ENCODE measurements around the gene GLG1.

The GLG1 gene

DNA sequence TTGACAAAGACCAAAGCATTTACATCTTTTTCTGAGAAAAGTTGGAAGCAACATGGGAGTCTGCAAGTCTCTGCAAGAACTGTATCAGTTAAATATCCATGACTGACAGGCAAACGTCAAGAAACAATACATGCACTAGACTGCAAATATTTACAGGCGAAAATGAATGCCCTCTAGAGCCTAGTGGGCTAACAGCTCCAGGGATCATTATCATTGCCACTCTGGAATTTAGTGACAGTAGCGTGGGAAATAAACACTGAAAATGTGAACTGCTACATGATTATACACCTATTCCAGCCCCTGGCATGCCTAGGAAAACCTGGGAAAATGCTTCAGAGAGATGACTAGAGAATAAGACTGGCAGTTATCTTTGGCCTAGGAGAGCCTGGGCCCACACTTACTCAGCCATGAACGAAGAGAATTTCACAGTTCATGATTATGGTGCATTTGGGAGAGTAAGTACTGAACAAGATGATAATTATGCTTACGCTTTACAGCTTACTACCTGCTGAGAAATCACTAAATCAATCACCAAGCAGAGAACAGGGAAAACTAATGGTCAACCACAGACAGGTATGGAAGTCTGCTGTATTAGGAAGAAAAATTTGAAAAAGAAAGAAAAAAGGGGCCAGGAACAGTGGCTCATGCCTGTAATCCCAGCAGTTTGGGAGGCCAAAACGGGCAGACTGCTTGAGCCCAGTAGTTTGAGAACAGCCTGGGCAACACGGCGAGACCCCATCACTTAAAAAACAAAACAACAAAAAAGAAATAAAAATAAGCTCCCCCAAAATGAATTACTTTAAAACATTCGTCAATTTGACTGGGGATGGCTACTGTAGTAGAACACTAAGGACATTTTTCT lies 119.0 kb downstream of the GLG1 start:
- no peak overlapping the region for H3K4me3 ChIP-seq (ENCODE audit: low read depth in 1 of 2, low read length in 2 of 2)
- no peaks in the 10 kb centered on the region for H3K4me1 ChIP-seq (ENCODE audit: insufficient read depth, low read length)
- peaks cover 40% of the 10 kb centered on the region for H3K36me3 ChIP-seq (ENCODE audit: insufficient read depth, low read length)
- H3K9me3 ChIP-seq (ENCODE audit: low read length) = no peaks in the 10 kb centered on the region
- H3K27me3 ChIP-seq (ENCODE audit: control insufficient read depth in 1 of 2, insufficient read depth in 2 of 2, low read length in 2 of 2) = no peaks in the 10 kb centered on the region
- no peak overlapping the region for H3K27ac ChIP-seq (ENCODE audit: low read depth, low read length)
- no peak overlapping the region for H3K9ac ChIP-seq (ENCODE audit: low read length)

DNA sequence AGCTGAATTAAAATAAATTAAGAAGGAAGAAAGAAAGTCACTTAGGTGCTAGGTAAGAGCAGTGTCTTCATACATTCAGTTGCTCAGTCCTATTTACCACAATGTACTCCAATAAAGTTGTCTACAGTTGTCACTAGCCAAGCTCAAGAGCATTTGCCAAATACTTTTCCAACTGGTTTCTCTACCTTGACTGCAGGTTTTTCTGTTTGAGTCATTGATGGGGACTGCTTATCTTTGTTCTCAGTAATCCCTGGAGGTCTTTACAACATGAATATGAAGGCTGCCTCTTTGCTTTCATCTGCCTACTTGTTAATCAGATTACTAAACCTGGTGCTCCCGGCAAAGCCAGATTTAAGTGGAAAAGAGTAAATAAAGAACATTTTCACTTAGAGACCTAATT lies 121.0 kb downstream of the GLG1 start:
- H3K27ac ChIP-seq (ENCODE audit: low read depth, low read length) = no peak overlapping the region
- H3K4me1 ChIP-seq (ENCODE audit: insufficient read depth, low read length) = no peaks in the 10 kb centered on the region
- H3K36me3 ChIP-seq (ENCODE audit: insufficient read depth, low read length) = peaks cover 44% of the 10 kb centered on the region

DNA sequence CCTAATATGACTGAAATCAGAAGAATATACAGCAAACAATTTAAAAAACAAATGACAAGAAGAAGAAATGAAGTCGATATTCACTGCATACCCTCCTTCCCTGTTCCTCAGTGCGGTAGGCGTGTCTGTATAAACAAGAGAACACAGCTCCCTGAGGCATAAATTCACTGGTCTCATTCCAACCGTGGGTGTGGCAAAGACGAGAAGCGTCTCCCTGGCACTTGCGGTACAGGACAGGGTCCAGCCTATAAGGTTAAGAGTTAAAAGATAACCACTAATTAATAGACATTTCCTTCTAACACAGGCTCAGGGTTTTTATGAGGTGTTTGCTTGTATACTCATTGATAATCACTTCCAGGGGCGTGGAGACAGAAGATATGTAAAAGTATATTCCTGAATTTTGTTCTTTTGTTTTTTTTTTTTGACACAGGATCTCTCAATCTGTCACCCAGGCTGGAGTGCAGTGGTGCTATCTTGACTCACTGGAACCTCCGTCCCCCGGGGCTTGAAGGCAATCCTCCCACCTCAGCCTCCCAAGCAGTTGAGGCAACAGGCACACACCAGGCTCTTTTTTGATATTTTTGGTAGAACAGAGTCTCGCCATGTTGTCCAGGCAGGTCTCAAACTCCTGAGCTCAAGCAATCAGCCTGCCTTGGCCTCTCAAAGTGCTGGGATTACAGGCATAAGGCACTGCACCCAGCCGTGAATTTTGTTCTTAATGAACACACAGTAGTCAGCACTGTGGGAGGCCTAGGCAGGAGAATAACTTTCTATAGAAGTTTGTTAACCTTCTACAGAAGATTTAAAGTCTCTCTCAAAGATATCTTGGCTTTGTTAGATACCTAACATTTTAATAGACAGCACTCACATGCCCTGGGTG lies 126.5 kb downstream of the GLG1 start:
- Histone ChIP-seq H3K9ac (ENCODE audit: low read length) (no peak overlapping the region), H3K36me3 (ENCODE audit: insufficient read depth, low read length) (peaks cover 44% of the 10 kb centered on the region), H3K9me3 (ENCODE audit: low read length) (no peaks in the 10 kb centered on the region), H3K27ac (ENCODE audit: low read depth, low read length) (peak overlapping the region; percentile 19), H3K27me3 (ENCODE audit: control insufficient read depth in 1 of 2, insufficient read depth in 2 of 2, low read length in 2 of 2) (no peaks in the 10 kb centered on the region), H3K4me1 (ENCODE audit: insufficient read depth, low read length) (peaks cover 10% of the 10 kb centered on the region), H3K4me3 (ENCODE audit: low read depth in 1 of 2, low read length in 2 of 2) (no peak overlapping the region)

More for the DNA sequence above, 121.0 kb downstream of the GLG1 start:
- Histone ChIP-seq H3K27me3 (ENCODE audit: control insufficient read depth in 1 of 2, insufficient read depth in 2 of 2, low read length in 2 of 2) (no peaks in the 10 kb centered on the region), H3K4me3 (ENCODE audit: low read depth in 1 of 2, low read length in 2 of 2) (no peak overlapping the region), H3K9ac (ENCODE audit: low read length) (no peak overlapping the region), H3K9me3 (ENCODE audit: low read length) (no peaks in the 10 kb centered on the region)

DNA sequence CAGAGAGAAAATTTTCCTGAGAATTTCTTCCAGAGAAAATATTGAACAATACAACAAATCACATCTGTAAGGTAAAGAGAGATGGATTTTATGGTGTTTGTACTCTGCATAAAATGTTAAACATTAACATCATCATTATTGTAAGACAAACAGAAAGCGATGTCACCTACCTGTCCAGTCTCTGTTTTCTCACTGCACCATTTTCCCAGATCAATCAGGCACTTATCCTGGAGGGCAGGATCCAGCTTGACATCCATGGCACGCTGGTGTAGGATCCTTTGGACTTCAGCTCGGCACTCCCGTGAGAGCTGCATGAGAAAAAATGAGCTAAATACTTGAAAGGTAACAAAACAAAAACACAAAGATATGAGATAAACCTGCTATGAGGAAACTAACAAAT lies 129.7 kb downstream of the GLG1 start:
- Histone ChIP-seq H3K27me3 (ENCODE audit: control insufficient read depth in 1 of 2, insufficient read depth in 2 of 2, low read length in 2 of 2) (no peaks in the 10 kb centered on the region), H3K36me3 (ENCODE audit: insufficient read depth, low read length) (peaks cover 45% of the 10 kb centered on the region), H3K9me3 (ENCODE audit: low read length) (no peaks in the 10 kb centered on the region), H3K4me3 (ENCODE audit: low read depth in 1 of 2, low read length in 2 of 2) (no peak overlapping the region), H3K4me1 (ENCODE audit: insufficient read depth, low read length) (peaks cover 10% of the 10 kb centered on the region), H3K9ac (ENCODE audit: low read length) (no peak overlapping the region), H3K27ac (ENCODE audit: low read depth, low read length) (no peak overlapping the region)

DNA sequence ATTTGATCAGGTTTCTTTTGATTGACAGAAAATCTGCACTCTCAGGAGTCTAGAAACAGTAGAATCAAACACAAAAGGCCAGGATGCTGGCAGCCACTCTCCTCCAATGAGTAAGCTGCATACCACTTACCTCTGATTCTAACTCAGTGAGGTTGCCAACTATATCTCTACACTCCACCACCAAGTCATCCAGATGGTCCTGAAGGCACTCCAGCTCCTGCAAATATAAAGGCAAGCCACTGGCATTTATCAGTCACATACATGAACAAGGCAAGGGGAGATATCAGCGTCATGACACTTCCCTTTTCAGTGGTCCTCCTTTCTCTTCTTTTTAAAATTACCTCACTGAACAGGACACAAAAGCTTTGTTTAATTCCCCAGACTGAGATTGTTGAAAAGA lies 132.5 kb downstream of the GLG1 start:
- Histone ChIP-seq H3K36me3 (ENCODE audit: insufficient read depth, low read length) (peaks cover 57% of the 10 kb centered on the region), H3K9ac (ENCODE audit: low read length) (no peak overlapping the region)

DNA sequence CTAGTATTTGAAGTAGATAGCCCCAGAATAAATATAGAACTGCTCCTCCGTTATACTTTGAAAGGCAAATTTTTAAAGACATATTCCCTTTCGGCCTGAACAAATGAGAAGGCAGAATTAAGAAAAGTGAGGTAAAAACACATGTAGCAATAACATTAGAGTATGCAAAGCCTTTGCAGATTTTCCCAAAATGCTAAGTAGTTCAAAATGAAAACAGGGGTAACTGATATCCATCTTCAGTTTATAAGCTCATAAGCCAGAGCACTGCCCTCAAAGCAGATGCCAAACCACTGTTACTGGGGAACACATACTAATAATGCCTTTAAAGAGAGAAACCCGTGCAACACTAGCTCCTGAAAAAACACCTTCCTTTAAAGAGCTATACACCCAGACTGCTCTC lies 134.4 kb downstream of the GLG1 start:
- Histone ChIP-seq H3K36me3 (ENCODE audit: insufficient read depth, low read length) (peaks cover 70% of the 10 kb centered on the region), H3K27ac (ENCODE audit: low read depth, low read length) (no peak overlapping the region), H3K4me1 (ENCODE audit: insufficient read depth, low read length) (no peaks in the 10 kb centered on the region), H3K9me3 (ENCODE audit: low read length) (no peaks in the 10 kb centered on the region), H3K27me3 (ENCODE audit: control insufficient read depth in 1 of 2, insufficient read depth in 2 of 2, low read length in 2 of 2) (no peaks in the 10 kb centered on the region), H3K9ac (ENCODE audit: low read length) (no peak overlapping the region), H3K4me3 (ENCODE audit: low read depth in 1 of 2, low read length in 2 of 2) (no peak overlapping the region)

More for the DNA sequence above, 132.5 kb downstream of the GLG1 start:
- Histone ChIP-seq H3K9me3 (ENCODE audit: low read length) (no peaks in the 10 kb centered on the region), H3K4me1 (ENCODE audit: insufficient read depth, low read length) (no peaks in the 10 kb centered on the region), H3K4me3 (ENCODE audit: low read depth in 1 of 2, low read length in 2 of 2) (no peak overlapping the region), H3K27ac (ENCODE audit: low read depth, low read length) (no peak overlapping the region), H3K27me3 (ENCODE audit: control insufficient read depth in 1 of 2, insufficient read depth in 2 of 2, low read length in 2 of 2) (no peaks in the 10 kb centered on the region)

DNA sequence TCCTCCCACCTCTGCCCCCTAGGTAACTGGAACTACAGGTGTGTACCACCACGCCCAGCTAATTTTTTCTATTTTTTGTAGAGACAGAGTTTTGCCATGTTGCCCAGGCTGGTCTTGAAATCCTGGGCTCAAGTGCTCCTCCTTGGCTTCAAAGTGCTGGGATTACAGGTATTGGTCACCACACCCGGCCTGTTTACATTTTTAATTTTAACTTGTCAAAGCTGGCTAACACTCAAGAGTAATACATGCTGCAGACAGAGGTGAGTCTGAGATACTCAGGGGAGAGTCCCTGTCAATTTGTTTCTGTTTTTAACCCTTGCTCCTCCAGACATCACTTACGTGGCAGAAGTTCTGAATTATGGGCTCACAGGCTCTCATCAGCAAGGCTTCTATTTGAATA lies 134.9 kb downstream of the GLG1 start:
- H3K9me3 ChIP-seq (ENCODE audit: low read length) = no peaks in the 10 kb centered on the region
- H3K27ac ChIP-seq (ENCODE audit: low read depth, low read length) = no peak overlapping the region
- no peak overlapping the region for H3K4me3 ChIP-seq (ENCODE audit: low read depth in 1 of 2, low read length in 2 of 2)
- H3K27me3 ChIP-seq (ENCODE audit: control insufficient read depth in 1 of 2, insufficient read depth in 2 of 2, low read length in 2 of 2) = no peaks in the 10 kb centered on the region
- peaks cover 70% of the 10 kb centered on the region for H3K36me3 ChIP-seq (ENCODE audit: insufficient read depth, low read length)
- H3K4me1 ChIP-seq (ENCODE audit: insufficient read depth, low read length) = no peaks in the 10 kb centered on the region
- no peak overlapping the region for H3K9ac ChIP-seq (ENCODE audit: low read length)

DNA sequence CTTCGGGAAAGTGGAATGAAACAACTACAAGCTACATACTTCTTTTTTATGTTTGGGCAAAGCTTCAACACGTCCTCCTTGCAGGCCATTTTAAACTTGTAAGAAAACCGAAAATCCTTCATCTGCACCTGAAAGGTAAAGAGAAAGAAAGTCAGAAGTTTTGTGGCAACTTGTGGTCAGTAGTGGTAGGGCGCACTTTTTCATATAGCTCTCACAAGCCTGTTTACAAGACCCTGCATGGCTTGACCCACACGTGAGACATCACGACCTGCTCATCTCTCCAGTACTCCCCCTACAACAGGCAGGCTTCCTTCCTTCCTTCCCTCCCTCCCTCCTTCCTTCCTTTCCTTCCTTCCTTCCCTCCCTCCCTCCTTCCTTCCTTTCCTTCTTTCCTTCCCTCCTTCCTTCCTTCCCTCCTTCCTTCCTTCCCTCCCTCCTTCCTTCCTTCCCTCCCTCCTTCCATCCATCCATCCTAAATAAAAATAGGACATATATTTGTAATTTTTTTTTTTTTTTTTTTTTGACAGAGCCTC lies 136.9 kb downstream of the GLG1 start:
- Histone ChIP-seq H3K4me3 (ENCODE audit: low read depth in 1 of 2, low read length in 2 of 2) (no peak overlapping the region), H3K9me3 (ENCODE audit: low read length) (no peaks in the 10 kb centered on the region), H3K9ac (ENCODE audit: low read length) (no peak overlapping the region), H3K27ac (ENCODE audit: low read depth, low read length) (no peak overlapping the region), H3K4me1 (ENCODE audit: insufficient read depth, low read length) (no peaks in the 10 kb centered on the region), H3K36me3 (ENCODE audit: insufficient read depth, low read length) (peaks cover 78% of the 10 kb centered on the region), H3K27me3 (ENCODE audit: control insufficient read depth in 1 of 2, insufficient read depth in 2 of 2, low read length in 2 of 2) (no peaks in the 10 kb centered on the region)

DNA sequence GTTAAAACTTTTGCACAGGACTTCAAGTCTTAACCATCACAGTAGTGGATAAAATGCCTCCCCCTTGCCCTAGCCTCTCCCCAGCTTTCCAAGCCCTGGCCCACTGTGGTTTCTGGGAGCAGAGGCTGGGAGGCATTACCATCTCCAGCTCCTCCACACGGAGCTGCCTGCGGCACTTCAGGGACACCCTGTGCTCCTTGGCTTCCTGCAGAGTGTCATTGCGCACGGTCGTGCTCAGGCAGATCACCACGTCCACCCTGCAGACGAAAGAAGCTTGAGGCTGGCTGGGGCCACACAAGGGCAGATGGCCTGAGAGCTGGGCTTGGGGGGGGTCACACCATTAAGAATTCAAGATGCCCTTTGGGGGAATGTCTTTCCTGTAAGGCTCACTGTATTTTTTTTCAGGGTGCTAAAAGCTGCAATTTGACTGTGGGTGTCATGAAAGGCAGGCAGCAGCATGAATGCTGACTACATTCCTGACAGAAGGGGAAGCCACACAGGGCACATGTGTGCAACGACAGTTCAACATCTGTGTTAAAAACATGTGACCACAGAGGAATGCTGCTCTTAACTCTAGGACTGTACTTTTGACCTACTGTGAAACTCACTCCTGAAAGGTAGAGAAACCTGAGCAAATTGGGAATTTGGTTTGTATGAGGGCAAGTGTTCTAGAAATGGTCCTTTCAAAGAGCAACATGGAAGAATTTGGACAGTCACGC lies 137.9 kb downstream of the GLG1 start:
- H3K27ac ChIP-seq (ENCODE audit: low read depth, low read length) = no peak overlapping the region
- no peaks in the 10 kb centered on the region for H3K4me1 ChIP-seq (ENCODE audit: insufficient read depth, low read length)
- H3K27me3 ChIP-seq (ENCODE audit: control insufficient read depth in 1 of 2, insufficient read depth in 2 of 2, low read length in 2 of 2) = no peaks in the 10 kb centered on the region
- no peak overlapping the region for H3K4me3 ChIP-seq (ENCODE audit: low read depth in 1 of 2, low read length in 2 of 2)
- peaks cover 76% of the 10 kb centered on the region for H3K36me3 ChIP-seq (ENCODE audit: insufficient read depth, low read length)
- no peaks in the 10 kb centered on the region for H3K9me3 ChIP-seq (ENCODE audit: low read length)
- no peak overlapping the region for H3K9ac ChIP-seq (ENCODE audit: low read length)

DNA sequence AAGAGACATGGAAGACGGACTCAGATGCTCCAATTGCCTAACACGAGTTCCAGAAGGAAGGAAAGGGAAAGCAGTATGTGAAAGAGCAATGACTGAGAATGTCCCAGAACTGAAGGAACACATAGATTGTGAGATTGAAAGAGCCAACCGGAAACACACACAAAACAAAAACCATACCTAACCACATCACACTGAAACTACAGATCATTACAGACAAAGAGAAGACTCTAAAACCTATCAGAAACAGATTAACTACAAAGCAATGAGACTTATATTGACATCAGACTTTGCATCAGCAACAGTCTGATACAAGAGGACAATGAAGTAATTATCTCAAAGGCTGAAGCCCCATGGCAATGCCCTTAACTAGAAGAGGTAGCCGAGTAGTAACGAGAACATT lies 140.0 kb downstream of the GLG1 start:
- H3K4me3 ChIP-seq (ENCODE audit: low read depth in 1 of 2, low read length in 2 of 2) = no peak overlapping the region
- H3K27me3 ChIP-seq (ENCODE audit: control insufficient read depth in 1 of 2, insufficient read depth in 2 of 2, low read length in 2 of 2) = no peaks in the 10 kb centered on the region
- peaks cover 78% of the 10 kb centered on the region for H3K36me3 ChIP-seq (ENCODE audit: insufficient read depth, low read length)
- H3K4me1 ChIP-seq (ENCODE audit: insufficient read depth, low read length) = peaks cover 15% of the 10 kb centered on the region
- H3K27ac ChIP-seq (ENCODE audit: low read depth, low read length) = no peak overlapping the region
- no peak overlapping the region for H3K9ac ChIP-seq (ENCODE audit: low read length)
- H3K9me3 ChIP-seq (ENCODE audit: low read length) = no peaks in the 10 kb centered on the region
